Sigmoid colon (tissue), 4 donors: ENCODE measurements around the gene PIP5K1C.

Source experiments
- POLR2A ChIP-seq, 2 donors: fragments of 450-650 bp; IDR thresholded peaks; one replicate each; pipeline ENCODE4 v1.6.1; 2016; ENCODE audit warnings: antibody characterized with exemption in 2 of 2, mild to moderate bottlenecking in 2 of 2, moderate library complexity in 2 of 2
- POLR2AphosphoS5 ChIP-seq, 4 donors: sonication (generic); formaldehyde crosslinking; IDR thresholded peaks; one replicate each; pipeline ENCODE4 v1.6.1; 2017; ENCODE audit warnings: antibody characterized with exemption in 4 of 4
- TF ChIP-seq, protein P1 (sequence below), 4 experiments: fragments of 450-650 bp in 3 of 4; fragments of 200-600 bp in 1 of 4; IDR thresholded peaks; one replicate each; pipeline ENCODE4 v1.5.1; 2016 to 2019; ENCODE audit warnings: antibody characterized with exemption in 4 of 4, mild to moderate bottlenecking in 3 of 4, moderate library complexity in 2 of 4

DNA sequence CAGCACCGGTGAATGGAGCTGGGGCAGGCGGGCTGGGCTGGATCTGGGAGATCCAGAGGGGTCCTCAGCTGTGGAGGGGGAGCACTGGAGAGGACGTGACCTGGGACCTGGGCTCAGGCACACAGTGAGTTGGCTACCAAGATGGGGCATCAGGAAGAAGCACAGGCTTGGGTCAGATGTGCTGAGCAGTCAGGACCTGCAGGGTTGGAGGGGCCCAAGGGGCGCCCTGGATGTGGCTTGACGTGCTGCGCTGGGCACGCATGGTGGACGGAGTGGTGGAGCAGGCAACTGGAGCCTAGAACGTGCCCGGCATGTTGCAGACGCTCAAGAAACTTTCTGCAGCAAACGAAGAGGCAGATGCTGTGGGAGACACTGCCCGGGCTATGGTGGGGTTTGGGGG is 20.7 kb downstream of the PIP5K1C start:
- no peak for TF ChIP-seq POLR2A (IDR thresholded peaks at IDR 0.05)
- TF ChIP-seq POLR2AphosphoS5 (IDR thresholded peaks at IDR 0.05), result no peak
- TF ChIP-seq, protein P1, sequence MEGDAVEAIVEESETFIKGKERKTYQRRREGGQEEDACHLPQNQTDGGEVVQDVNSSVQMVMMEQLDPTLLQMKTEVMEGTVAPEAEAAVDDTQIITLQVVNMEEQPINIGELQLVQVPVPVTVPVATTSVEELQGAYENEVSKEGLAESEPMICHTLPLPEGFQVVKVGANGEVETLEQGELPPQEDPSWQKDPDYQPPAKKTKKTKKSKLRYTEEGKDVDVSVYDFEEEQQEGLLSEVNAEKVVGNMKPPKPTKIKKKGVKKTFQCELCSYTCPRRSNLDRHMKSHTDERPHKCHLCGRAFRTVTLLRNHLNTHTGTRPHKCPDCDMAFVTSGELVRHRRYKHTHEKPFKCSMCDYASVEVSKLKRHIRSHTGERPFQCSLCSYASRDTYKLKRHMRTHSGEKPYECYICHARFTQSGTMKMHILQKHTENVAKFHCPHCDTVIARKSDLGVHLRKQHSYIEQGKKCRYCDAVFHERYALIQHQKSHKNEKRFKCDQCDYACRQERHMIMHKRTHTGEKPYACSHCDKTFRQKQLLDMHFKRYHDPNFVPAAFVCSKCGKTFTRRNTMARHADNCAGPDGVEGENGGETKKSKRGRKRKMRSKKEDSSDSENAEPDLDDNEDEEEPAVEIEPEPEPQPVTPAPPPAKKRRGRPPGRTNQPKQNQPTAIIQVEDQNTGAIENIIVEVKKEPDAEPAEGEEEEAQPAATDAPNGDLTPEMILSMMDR (IDR thresholded peaks at IDR 0.05), result no peak
